ENCODE results near the gene POMP. TPM values are rescaled to one million over a fixed set of nuclear protein-coding genes. Genes with fewer than 3 reads are reported as not detected.

Gene POMP, protein sequence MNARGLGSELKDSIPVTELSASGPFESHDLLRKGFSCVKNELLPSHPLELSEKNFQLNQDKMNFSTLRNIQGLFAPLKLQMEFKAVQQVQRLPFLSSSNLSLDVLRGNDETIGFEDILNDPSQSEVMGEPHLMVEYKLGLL
- 70.5 and 86.0 TPM in 2 replicates for total RNA-seq

DNA sequence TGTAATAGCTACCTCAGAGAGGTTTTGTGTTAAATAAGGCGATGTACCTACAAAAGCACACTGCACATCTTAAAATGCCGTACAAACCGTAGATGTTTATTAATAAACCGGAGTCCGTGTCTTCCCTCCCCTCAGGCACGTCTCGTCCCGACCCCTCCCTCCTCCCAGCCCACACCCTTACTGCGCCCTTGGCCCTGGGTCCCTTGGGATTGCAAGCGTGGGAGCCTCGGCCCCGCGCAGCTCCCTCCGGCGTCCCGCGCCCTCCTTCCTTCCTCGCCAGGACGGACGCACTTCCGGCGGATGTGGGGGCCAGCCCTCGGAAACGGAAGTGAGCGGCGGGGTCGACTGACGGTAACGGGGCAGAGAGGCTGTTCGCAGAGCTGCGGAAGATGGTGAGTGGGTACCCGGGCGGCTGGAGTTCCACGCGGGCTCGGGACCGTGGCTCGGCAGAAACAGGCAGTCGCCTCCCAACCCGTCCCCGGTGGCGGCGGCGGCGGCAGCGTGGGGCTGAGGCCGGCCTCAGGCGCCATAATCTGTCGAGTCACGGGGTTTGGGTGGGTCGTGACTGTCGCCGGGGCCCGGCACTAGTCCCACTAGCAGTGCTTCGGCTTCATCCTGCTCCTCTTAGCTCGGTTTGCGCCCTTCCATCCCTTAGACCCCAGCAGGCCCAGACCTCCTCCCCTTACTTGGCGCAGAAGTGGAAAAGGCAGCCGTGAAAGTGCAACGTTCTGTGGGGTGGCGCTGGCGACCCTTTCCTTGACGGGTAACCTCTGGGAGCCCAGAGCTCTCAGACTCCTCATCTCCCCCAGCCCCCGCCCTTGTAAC lies at the start of gene POMP:
TSS of gene POMP (plus strand) at position 335 of the 825 bp plus-strand sequence. CDS start at position 390, 55 bp downstream.

DNA sequence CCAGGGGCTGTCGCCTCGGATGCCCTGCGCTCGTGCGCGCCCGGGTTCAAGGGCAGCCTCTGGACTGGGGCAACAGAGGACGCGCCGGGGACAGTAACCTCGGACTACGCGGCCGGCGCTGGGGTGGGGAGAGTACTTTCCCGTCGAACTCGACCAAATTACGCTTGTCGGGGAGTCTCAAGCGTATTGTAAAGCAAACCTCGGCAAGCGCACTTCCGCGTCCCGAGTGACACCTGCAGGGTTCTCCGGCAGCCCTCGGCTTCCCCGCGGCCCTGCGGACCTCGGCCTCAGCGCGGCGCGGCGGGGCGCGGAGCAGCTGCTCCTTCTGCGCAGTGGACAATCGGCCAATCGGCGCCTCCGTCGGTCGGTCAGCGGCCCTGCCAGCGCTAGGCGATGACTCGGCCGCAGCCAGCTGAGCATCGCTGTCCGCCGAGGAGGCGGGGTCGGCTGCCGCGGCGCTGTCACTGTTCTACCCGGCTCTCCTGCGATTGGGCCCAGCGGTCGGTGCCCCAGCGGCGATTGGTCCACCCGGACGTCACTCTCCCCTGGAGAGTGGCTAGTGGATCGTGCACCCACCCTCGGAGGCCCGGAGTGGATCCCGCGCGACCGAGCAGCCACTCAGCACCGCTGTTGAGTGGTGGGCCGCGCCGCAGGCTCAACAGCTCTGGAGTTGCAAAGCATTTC lies 59.8 kb downstream of the POMP start, which contains the start of gene SLC46A3:
TSS of gene SLC46A3 (minus strand) at position 428 of the 684 bp plus-strand sequence. CDS start 972 bp downstream, outside the sequence.

Other genes with a start within 250 kb of the POMP start
- gene FLT1, start 164.0 kb upstream of the POMP start, total RNA-seq: under 0.01 TPM in 1 of 2 replicates, not detected in the other
- gene SLC46A3, start 59.8 kb downstream of the POMP start, total RNA-seq: 1.5 and 14.2 TPM in 2 replicates
- under 0.01 TPM in 1 of 2 replicates, not detected in the other for gene MTUS2, start 161.2 kb downstream of the POMP start, total RNA-seq

All from tracheal epithelial cell (primary cell).